HUES48 (cell line): Measurements from ENCODE around the gene PUS1.

Source experiments
- H3K27ac ChIP-seq: one replicate; pipeline ENCODE4 v1.7.0; 2013; ENCODE audit warnings: low read depth, low read length, inconsistent platforms
- H3K27me3 ChIP-seq: 2 replicates; pipeline ENCODE4 v1.6.1; 2013; ENCODE audit warnings: mild to moderate bottlenecking, low read length; ENCODE audit not compliant: control insufficient read depth, insufficient read depth
- H3K36me3 ChIP-seq: 2 replicates; pipeline ENCODE4 v1.6.1; 2013; ENCODE audit warnings: low read length; ENCODE audit not compliant: control insufficient read depth, insufficient read depth
- H3K4me1 ChIP-seq: 2 replicates; pipeline ENCODE4 v1.6.1; 2013; ENCODE audit warnings: mild to moderate bottlenecking, low read length; ENCODE audit not compliant: control insufficient read depth, insufficient read depth
- H3K4me3 ChIP-seq: 2 replicates; pipeline ENCODE4 v1.5.1; 2013; ENCODE audit warnings: mild to moderate bottlenecking, low read depth, low read length
- H3K9ac ChIP-seq: 2 replicates; pipeline ENCODE4 v1.6.1; 2013; ENCODE audit warnings: mild to moderate bottlenecking, low read depth, low read length, moderate library complexity
- H3K9me3 ChIP-seq: 2 replicates; pipeline ENCODE4 v1.6.1; 2013; ENCODE audit warnings: low read length; ENCODE audit not compliant: control insufficient read depth, insufficient read depth

Gene PUS1

GRCh38 chr12:131911028-131911650 lies 17.9 kb upstream of the PUS1 start:
- H3K9ac ChIP-seq = no peak overlapping the region

GRCh38 chr12:131911851-131912477 lies 17.1 kb upstream of the PUS1 start:
- Histone ChIP-seq H3K4me3 (no peak overlapping the region), H3K4me1 (no peaks in the 10 kb centered on the region), H3K27ac (no peak overlapping the region), H3K9ac (no peak overlapping the region), H3K9me3 (no peaks in the 10 kb centered on the region), H3K27me3 (no peaks in the 10 kb centered on the region), H3K36me3 (peaks cover 79% of the 10 kb centered on the region)

More at GRCh38 chr12:131911028-131911650, 17.9 kb upstream of the PUS1 start:
- no peaks in the 10 kb centered on the region for H3K27me3 ChIP-seq
- no peaks in the 10 kb centered on the region for H3K9me3 ChIP-seq
- peaks cover 73% of the 10 kb centered on the region for H3K36me3 ChIP-seq
- no peak overlapping the region for H3K27ac ChIP-seq
- no peaks in the 10 kb centered on the region for H3K4me1 ChIP-seq
- H3K4me3 ChIP-seq = no peak overlapping the region

- Histone ChIP-seq H3K36me3 (peaks cover 80% of the 10 kb centered on the region), H3K9me3 (no peaks in the 10 kb centered on the region), H3K4me3 (no peak overlapping the region), H3K27ac (no peak overlapping the region), H3K27me3 (no peaks in the 10 kb centered on the region), H3K4me1 (no peaks in the 10 kb centered on the region), H3K9ac (no peak overlapping the region)
Observed at GRCh38 chr12:131912518-131913274, 16.4 kb upstream of the PUS1 start.

GRCh38 chr12:131913666-131914065 lies 15.4 kb upstream of the PUS1 start:
- Histone ChIP-seq H3K4me1 (no peaks in the 10 kb centered on the region), H3K4me3 (no peak overlapping the region), H3K36me3 (peaks cover 77% of the 10 kb centered on the region), H3K27ac (no peak overlapping the region), H3K9me3 (no peaks in the 10 kb centered on the region), H3K27me3 (no peaks in the 10 kb centered on the region), H3K9ac (no peak overlapping the region)

- H3K9ac ChIP-seq = no peak overlapping the region
- H3K4me3 ChIP-seq = no peak overlapping the region
- no peaks in the 10 kb centered on the region for H3K4me1 ChIP-seq
- H3K36me3 ChIP-seq = peaks cover 72% of the 10 kb centered on the region
- no peak overlapping the region for H3K27ac ChIP-seq
- no peaks in the 10 kb centered on the region for H3K9me3 ChIP-seq
- no peaks in the 10 kb centered on the region for H3K27me3 ChIP-seq
Observed at GRCh38 chr12:131914179-131914702, 14.8 kb upstream of the PUS1 start.

GRCh38 chr12:131915000-131915689 lies 13.9 kb upstream of the PUS1 start:
- H3K9ac ChIP-seq = no peak overlapping the region
- no peak overlapping the region for H3K4me3 ChIP-seq
- H3K9me3 ChIP-seq = no peaks in the 10 kb centered on the region
- H3K36me3 ChIP-seq = peaks cover 72% of the 10 kb centered on the region
- no peaks in the 10 kb centered on the region for H3K27me3 ChIP-seq
- H3K4me1 ChIP-seq = no peaks in the 10 kb centered on the region
- no peak overlapping the region for H3K27ac ChIP-seq

GRCh38 chr12:131915823-131916222 lies 13.3 kb upstream of the PUS1 start:
- H3K4me1 ChIP-seq = no peaks in the 10 kb centered on the region
- H3K36me3 ChIP-seq = peaks cover 72% of the 10 kb centered on the region
- H3K4me3 ChIP-seq = no peak overlapping the region
- H3K9ac ChIP-seq = no peak overlapping the region
- no peaks in the 10 kb centered on the region for H3K27me3 ChIP-seq
- H3K27ac ChIP-seq = no peak overlapping the region
- no peaks in the 10 kb centered on the region for H3K9me3 ChIP-seq

- H3K4me3 ChIP-seq = no peak overlapping the region
- no peak overlapping the region for H3K27ac ChIP-seq
- no peaks in the 10 kb centered on the region for H3K9me3 ChIP-seq
- no peaks in the 10 kb centered on the region for H3K4me1 ChIP-seq
- H3K27me3 ChIP-seq = no peaks in the 10 kb centered on the region
- no peak overlapping the region for H3K9ac ChIP-seq
- peaks cover 72% of the 10 kb centered on the region for H3K36me3 ChIP-seq
Observed at GRCh38 chr12:131916306-131917138, 12.6 kb upstream of the PUS1 start.

GRCh38 chr12:131917139-131917710 lies 11.9 kb upstream of the PUS1 start:
- H3K4me1 ChIP-seq = no peaks in the 10 kb centered on the region
- peaks cover 72% of the 10 kb centered on the region for H3K36me3 ChIP-seq
- H3K27ac ChIP-seq = no peak overlapping the region
- no peaks in the 10 kb centered on the region for H3K27me3 ChIP-seq
- no peak overlapping the region for H3K9ac ChIP-seq
- no peak overlapping the region for H3K4me3 ChIP-seq
- no peaks in the 10 kb centered on the region for H3K9me3 ChIP-seq

- no peaks in the 10 kb centered on the region for H3K27me3 ChIP-seq
- H3K27ac ChIP-seq = no peak overlapping the region
- peaks cover 72% of the 10 kb centered on the region for H3K36me3 ChIP-seq
- no peak overlapping the region for H3K4me3 ChIP-seq
- H3K4me1 ChIP-seq = no peaks in the 10 kb centered on the region
- no peaks in the 10 kb centered on the region for H3K9me3 ChIP-seq
- no peak overlapping the region for H3K9ac ChIP-seq
Observed at GRCh38 chr12:131917711-131918306, 11.3 kb upstream of the PUS1 start.
